22Rv1 (cell line): ENCODE data around the gene LNX2.

Experiments
- ZFX ChIP-seq: fragments of 450-650 bp; IDR thresholded peaks from 2 replicates; pipeline ENCODE4 v1.6.1; 2017; ENCODE audit warnings: antibody characterized with exemption, borderline replicate concordance
- TF ChIP-seq, protein P1 (sequence below): fragments of 450-650 bp; IDR thresholded peaks from 2 replicates; pipeline ENCODE4 v1.5.1; 2017; ENCODE audit warnings: mild to moderate bottlenecking

DNA sequence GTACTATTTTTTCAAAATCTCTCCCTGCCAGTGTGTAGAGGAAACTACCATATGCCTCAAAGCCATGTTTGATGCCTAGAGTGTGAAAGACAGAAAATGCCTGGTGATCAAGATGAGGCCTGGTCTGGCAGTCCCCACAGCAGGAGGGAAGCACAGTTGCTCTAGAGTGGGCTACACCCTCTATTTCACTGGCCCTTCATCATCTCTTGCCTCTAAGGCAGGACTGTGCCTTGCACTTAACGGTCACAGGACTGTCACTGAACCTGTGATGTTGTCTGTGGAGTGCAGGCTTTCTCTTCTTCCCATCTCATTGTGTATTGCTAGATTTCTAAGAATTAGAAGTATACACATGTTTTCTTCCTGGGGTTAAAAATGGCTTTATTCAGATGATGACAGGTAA lies 17.7 kb upstream of the LNX2 start:
- TF ChIP-seq, protein P1, sequence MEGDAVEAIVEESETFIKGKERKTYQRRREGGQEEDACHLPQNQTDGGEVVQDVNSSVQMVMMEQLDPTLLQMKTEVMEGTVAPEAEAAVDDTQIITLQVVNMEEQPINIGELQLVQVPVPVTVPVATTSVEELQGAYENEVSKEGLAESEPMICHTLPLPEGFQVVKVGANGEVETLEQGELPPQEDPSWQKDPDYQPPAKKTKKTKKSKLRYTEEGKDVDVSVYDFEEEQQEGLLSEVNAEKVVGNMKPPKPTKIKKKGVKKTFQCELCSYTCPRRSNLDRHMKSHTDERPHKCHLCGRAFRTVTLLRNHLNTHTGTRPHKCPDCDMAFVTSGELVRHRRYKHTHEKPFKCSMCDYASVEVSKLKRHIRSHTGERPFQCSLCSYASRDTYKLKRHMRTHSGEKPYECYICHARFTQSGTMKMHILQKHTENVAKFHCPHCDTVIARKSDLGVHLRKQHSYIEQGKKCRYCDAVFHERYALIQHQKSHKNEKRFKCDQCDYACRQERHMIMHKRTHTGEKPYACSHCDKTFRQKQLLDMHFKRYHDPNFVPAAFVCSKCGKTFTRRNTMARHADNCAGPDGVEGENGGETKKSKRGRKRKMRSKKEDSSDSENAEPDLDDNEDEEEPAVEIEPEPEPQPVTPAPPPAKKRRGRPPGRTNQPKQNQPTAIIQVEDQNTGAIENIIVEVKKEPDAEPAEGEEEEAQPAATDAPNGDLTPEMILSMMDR: no peak
- no peak for TF ChIP-seq ZFX
